Ovary (tissue), 9 donors: Measurements from ENCODE around the gene POLDIP3. TPM values are rescaled to one million over a fixed set of nuclear protein-coding genes. Genes with fewer than 3 reads are reported as not detected.

Experiments
- DNase-seq, 5 donors: peaks; one replicate each; pipeline ENCODE4 v3.0.0-alpha.2; 2019 to 2020
- H3K27ac ChIP-seq, 2 donors: fragments of 200-600 bp; one replicate each; pipeline versions ENCODE4 v1.5.1 to v1.8.0; 2019 to 2022
- H3K27me3 ChIP-seq: fragments of 200-600 bp; one replicate; pipeline ENCODE4 v1.8.0; 2022
- H3K36me3 ChIP-seq: fragments of 200-600 bp; sonication (generic); one replicate; pipeline ENCODE4 v1.5.1; 2019
- H3K4me1 ChIP-seq: one replicate; pipeline ENCODE4 v1.8.1; 2013; ENCODE audit warnings: mild to moderate bottlenecking, moderate library complexity; ENCODE audit not compliant: insufficient read depth
- H3K4me3 ChIP-seq: fragments of 200-600 bp; sonication (generic); one replicate; pipeline ENCODE4 v1.5.1; 2017
- H3K9me3 ChIP-seq, 2 donors: fragments of 200-600 bp in 1 of 2; sonication (generic) in 1 of 2; one replicate each; pipeline versions ENCODE4 v1.5.1 to v1.8.1; 2013 to 2019; ENCODE audit warnings: mild to moderate bottlenecking in 1 of 2, moderate library complexity in 1 of 2
- CTCF ChIP-seq, 3 donors: fragments of 450-650 bp in 2 of 3; fragments of 200-600 bp in 1 of 3; IDR thresholded peaks; one replicate each; pipeline versions ENCODE4 v1.5.1 to v1.8.0; 2016 to 2022; ENCODE audit warnings: antibody characterized with exemption in 3 of 3, mild to moderate bottlenecking in 1 of 3
- EP300 ChIP-seq: sonication (generic); formaldehyde crosslinking; IDR thresholded peaks from one replicate; pipeline ENCODE4 v1.6.1; 2017; ENCODE audit warnings: antibody characterized with exemption
- POLR2A ChIP-seq: fragments of 450-650 bp; IDR thresholded peaks from one replicate; pipeline ENCODE4 v1.6.1; 2017; ENCODE audit warnings: antibody characterized with exemption, mild to moderate bottlenecking, moderate library complexity
- WGBS, 3 donors: extraction: QIAGEN DNeasy Blood & Tissue Kit in 1 of 3; methylation state at CpG; one replicate each; pipeline versions ENCODE4 v1.1.5 to v1.1.7; 2013 to 2017; 5-methylcytosine and 5-hydroxymethylcytosine counted together
- intact Hi-C, 4 donors: fragments of 100-400 bp; cut with DNase I; formaldehyde crosslinking; loops; one replicate each; pipeline versions ENCODE4 v1.11.0 to v1.15.1; 2022 to 2023
- polyA plus RNA-seq, 2 donors: library from polyadenylated mRNA; stranded (reverse); fragments of 200-250 nt in 1 of 2; fragments of 350-450 nt in 1 of 2; fragmentation: Illumina TruSeq in 1 of 2; extraction: RNeasy Lipid Tissue Mini Kit (QIAGEN cat#74804) in 1 of 2; gene quantifications; one replicate each; pipeline ENCODE4 v1.2.3, GENCODE V29; 2013 to 2014
- total RNA-seq, 7 donors: library from RNA; depleted of rRNA in 2 of 7; stranded (reverse); fragments of >200 nt in 2 of 7; fragmentation: NEBNext Ultra II Directional in 3 of 7; extraction: Animal tissue kit (Norgen Biotek cat#: 25700) in 3 of 7; gene quantifications; one replicate each; pipeline versions ENCODE4 v1.1.0 to v1.2.4, GENCODE V29; 2016 to 2023
- donor health status: DM: no; HTN: no; CAD: no; lungs with moderate emphysema.
- donor health status: DM: no; HTN: no; CAD: no.
- donor health status: Bipolar disorder and iron deficiency.
- donor health status: DM: yes; HTN: yes; CAD: no.
- donor health status: DM: no; HTN: no; CAD: no.
- donor health status: DM: yes; HTN: yes; CAD: no.

Gene POLDIP3
- total and polyA plus RNA-seq, 9 donors, result 44.0 to 133 (median 103) TPM

- Histone ChIP-seq H3K27ac (peak overlapping the region; percentile 91 to 92), H3K27me3 (no peaks in the 10 kb centered on the region), H3K4me1 (peaks cover 19% of the 10 kb centered on the region), H3K4me3 (peak overlapping the region; percentile 89), H3K9me3 (no peaks in the 10 kb centered on the region), H3K36me3 (no peaks in the 10 kb centered on the region)
- TF ChIP-seq CTCF (IDR thresholded peaks at IDR 0.05) (no peak), POLR2A (no peak)
- intact Hi-C loops, result loop anchor here in 2 of 4 donors (10.0 kb wide), 2 partner anchors 79 to 99 kb away; partner anchors contain the start of gene RRP7A (in 1 of the 2)
- 0 to 1% (median 0%) methylated on average over 10 of the region's 10 CpGs for WGBS, 3 donors
- no peak for DNase-seq
These were observed 796 bp downstream of the POLDIP3 start for GRCh38 chr22:42613872-42614301.

GRCh38 chr22:42612336-42612735 is 2.3 kb downstream of the POLDIP3 start:
- H3K4me1 ChIP-seq, result peaks cover 25% of the 10 kb centered on the region
- no peaks in the 10 kb centered on the region for H3K27me3 ChIP-seq
- H3K27ac ChIP-seq, result no peak overlapping the region
- TF ChIP-seq EP300, result no peak
- no peaks in the 10 kb centered on the region for H3K9me3 ChIP-seq
- no peak overlapping the region for H3K4me3 ChIP-seq
- 16 to 42% (median 24%) methylated on average over 11 of the region's 11 CpGs for WGBS, 3 donors
- intact Hi-C loops, result loop anchor here in 2 of 4 donors (10.0 kb wide), 2 partner anchors 78 to 98 kb away; partner anchors contain the start of gene RRP7A (in 1 of the 2)
- DNase-seq, result no peak
- H3K36me3 ChIP-seq, result no peaks in the 10 kb centered on the region

GRCh38 chr22:42611051-42611450 is 3.6 kb downstream of the POLDIP3 start:
- H3K9me3 ChIP-seq, result no peaks in the 10 kb centered on the region
- TF ChIP-seq EP300 (no peak), POLR2A (no peak), CTCF (IDR thresholded peaks at IDR 0.05) (no peak)
- H3K27me3 ChIP-seq, result no peaks in the 10 kb centered on the region
- H3K27ac ChIP-seq, result peak overlapping the region in 1 of 2 donors; percentile 70
- H3K36me3 ChIP-seq, result no peaks in the 10 kb centered on the region
- intact Hi-C loops, result loop anchor here in 2 of 4 donors (10.0 kb wide), 2 partner anchors 76 to 96 kb away; partner anchors contain the start of gene RRP7A (in 1 of the 2)
- H3K4me3 ChIP-seq, result no peak overlapping the region
- DNase-seq, result no peak
- H3K4me1 ChIP-seq, result peaks cover 27% of the 10 kb centered on the region
- WGBS, 3 donors, result 17 to 27% (median 19%) methylated on average over 1 of the region's 1 CpG

GRCh38 chr22:42610186-42610585 is 4.5 kb downstream of the POLDIP3 start:
- 3 to 9% (median 7%) methylated on average over 5 of the region's 5 CpGs for WGBS, 3 donors
- Histone ChIP-seq H3K27ac (peak overlapping the region in 1 of 2 donors; percentile 70), H3K4me1 (peaks cover 27% of the 10 kb centered on the region), H3K36me3 (no peaks in the 10 kb centered on the region), H3K9me3 (no peaks in the 10 kb centered on the region), H3K4me3 (no peak overlapping the region), H3K27me3 (no peaks in the 10 kb centered on the region)
- peak; percentile 56 to 69 (median 61) for DNase-seq
- intact Hi-C loops, result loop anchor here in 2 of 4 donors (10.0 kb wide), 2 partner anchors 75 to 95 kb away; partner anchors contain the start of gene RRP7A (in 1 of the 2)
- no peak for TF ChIP-seq CTCF (IDR thresholded peaks at IDR 0.05)
- no peak for TF ChIP-seq EP300
- no peak for TF ChIP-seq POLR2A

- intact Hi-C loops, result no loop called here
- H3K4me1 ChIP-seq, result peaks cover 33% of the 10 kb centered on the region
- 8 to 12% (median 10%) methylated on average over 11 of the region's 11 CpGs for WGBS, 3 donors
These were observed 5.8 kb downstream of the POLDIP3 start for GRCh38 chr22:42608823-42609361.

More at GRCh38 chr22:42608823-42609361, 5.8 kb downstream of the POLDIP3 start:
- Histone ChIP-seq H3K9me3 (no peaks in the 10 kb centered on the region), H3K27ac (peak overlapping the region; percentile 48 to 70), H3K4me3 (no peak overlapping the region), H3K27me3 (no peaks in the 10 kb centered on the region), H3K36me3 (no peaks in the 10 kb centered on the region)
- TF ChIP-seq EP300, result no peak
- TF ChIP-seq POLR2A, result no peak
- no peak for TF ChIP-seq CTCF (IDR thresholded peaks at IDR 0.05)
- DNase-seq, result no peak
